IMR-90 (cell line): ENCODE results near the gene SLC4A4. TPM values are rescaled to one million over a fixed set of nuclear protein-coding genes. Genes with fewer than 3 reads are reported as not detected.

Experiments
- ATAC-seq: fragments of 200-7000 bp; cut with Tn5 transposase; 2 replicates; pipeline ENCODE4 v1.9.1; 2020; ENCODE audit warnings: low read depth, mild to moderate bottlenecking, moderate library complexity
- BruUV-seq: library from RNA; stranded (reverse); fragments of 400-500 nt; replicated peaks from 2 replicates; lab custom pipeline; 2021; lab: Mats Ljungman, UMichigan
- CTCF ChIA-PET: fragments of 300-600 bp; formaldehyde crosslinking; extraction: SDS; loops from one replicate; lab custom pipeline; 2021; ENCODE audit warnings: antibody characterized with exemption; lab: Yijun Ruan, JAX
- POLR2A ChIA-PET: fragments of 300-600 bp; sonication (Branson Sonifier 250); formaldehyde crosslinking; loops from one replicate; lab custom pipeline; 2022; ENCODE audit warnings: antibody characterized with exemption; ENCODE audit not compliant: unreplicated experiment; lab: Charles Lee
- DNase-seq: peaks from one replicate; pipeline ENCODE4 v3.0.0; 2013
- H2AFZ ChIP-seq: replicated peaks from 2 replicates; pipeline ENCODE3; 2013; ENCODE audit warnings: low read length, mild to moderate bottlenecking; ENCODE audit not compliant: poor library complexity
- H2AK5ac ChIP-seq: 2 replicates; pipeline ENCODE4 v1.6.1; 2013; ENCODE audit warnings: low read depth, low read length, inconsistent platforms
- H2AK9ac ChIP-seq: replicated peaks from 2 replicates; pipeline ENCODE3; 2013; ENCODE audit warnings: mild to moderate bottlenecking, low read depth, low read length, moderate library complexity; ENCODE audit not compliant: poor library complexity
- H2BK120ac ChIP-seq: 2 replicates; pipeline ENCODE4 v1.6.1; 2013; ENCODE audit warnings: low read depth, low read length, inconsistent platforms
- H2BK15ac ChIP-seq: 3 replicates; pipeline ENCODE4 v1.6.1; 2013; ENCODE audit warnings: low read depth, low read length, inconsistent platforms
- H2BK20ac ChIP-seq: 2 replicates; pipeline ENCODE4 v1.6.1; 2013; ENCODE audit warnings: low read depth, mild to moderate bottlenecking, inconsistent platforms, low read length, moderate library complexity
- H2BK5ac ChIP-seq: 2 replicates; pipeline ENCODE4 v1.6.1; 2013; ENCODE audit warnings: mild to moderate bottlenecking, low read depth, low read length, inconsistent platforms; ENCODE audit not compliant: poor library complexity, severe bottlenecking
- H3K14ac ChIP-seq: replicated peaks from 2 replicates; pipeline ENCODE4 v1.6.1; 2013; ENCODE audit warnings: low read depth, low read length, inconsistent platforms
- H3K18ac ChIP-seq: 2 replicates; pipeline ENCODE4 v1.6.1; 2013; ENCODE audit warnings: low read depth, low read length, control low read depth
- H3K23ac ChIP-seq: 2 replicates; pipeline ENCODE4 v1.6.1; 2013; ENCODE audit warnings: low read depth, low read length, inconsistent platforms
- H3K27ac ChIP-seq: 2 replicates; pipeline ENCODE4 v1.5.1; 2013; ENCODE audit warnings: mild to moderate bottlenecking, control low read depth, low read length; ENCODE audit not compliant: insufficient read depth
- H3K27me3 ChIP-seq: 2 replicates; pipeline ENCODE4 v1.6.1; 2013; ENCODE audit warnings: low read length; ENCODE audit not compliant: control insufficient read depth, insufficient read depth
- H3K36me3 ChIP-seq: 2 replicates; pipeline ENCODE4 v1.6.1; 2013; ENCODE audit warnings: low read length, mixed read lengths; ENCODE audit not compliant: control insufficient read depth, insufficient read depth
- H3K4ac ChIP-seq: 2 replicates; pipeline ENCODE4 v1.6.1; 2013; ENCODE audit warnings: low read depth, low read length, inconsistent platforms
- H3K4me1 ChIP-seq: 2 replicates; pipeline ENCODE4 v1.6.1; 2013; ENCODE audit warnings: low read length, mixed read lengths; ENCODE audit not compliant: control insufficient read depth, insufficient read depth
- H3K4me2 ChIP-seq: 2 replicates; pipeline ENCODE4 v1.6.1; 2013; ENCODE audit warnings: low read depth, mild to moderate bottlenecking, control low read depth, low read length, moderate library complexity
- H3K4me3 ChIP-seq: 2 replicates; pipeline ENCODE4 v1.5.1; 2013; ENCODE audit warnings: low read depth, mild to moderate bottlenecking, control low read depth, low read length, moderate library complexity; ENCODE audit not compliant: insufficient read depth
- H3K56ac ChIP-seq: 2 replicates; pipeline ENCODE4 v1.6.1; 2013; ENCODE audit warnings: low read length, inconsistent platforms; ENCODE audit not compliant: insufficient read depth; ENCODE audit errors: extremely low read depth
- H3K79me1 ChIP-seq, 2 experiments: 2 replicates each; pipeline ENCODE4 v1.6.1; 2013; ENCODE audit warnings: low read length in 2 of 2, inconsistent platforms in 1 of 2, low read depth in 1 of 2
- H3K9ac ChIP-seq: 2 replicates; pipeline ENCODE4 v1.6.1; 2013; ENCODE audit warnings: low read depth, low read length, control low read depth
- H3K9me1 ChIP-seq: 2 replicates; pipeline ENCODE4 v1.6.1; 2013; ENCODE audit warnings: low read length, inconsistent platforms; ENCODE audit not compliant: insufficient read depth
- H3K9me3 ChIP-seq: 2 replicates; pipeline ENCODE4 v1.6.1; 2013; ENCODE audit warnings: low read length; ENCODE audit not compliant: control insufficient read depth, insufficient read depth
- H4K20me1 ChIP-seq: 2 replicates; pipeline ENCODE4 v1.6.1; 2013; ENCODE audit warnings: low read length, inconsistent platforms; ENCODE audit not compliant: insufficient read depth
- H4K5ac ChIP-seq: 2 replicates; pipeline ENCODE4 v1.6.1; 2013; ENCODE audit warnings: mild to moderate bottlenecking, low read depth, low read length, control low read depth
- H4K8ac ChIP-seq, 2 experiments: 2 replicates each; pipeline ENCODE4 v1.6.1; 2013; ENCODE audit warnings: low read depth in 2 of 2, low read length in 2 of 2, control low read depth in 1 of 2, inconsistent platforms in 1 of 2
- H4K91ac ChIP-seq: 2 replicates; pipeline ENCODE4 v1.6.1; 2013; ENCODE audit warnings: low read depth, low read length, inconsistent platforms; ENCODE audit not compliant: insufficient read depth
- BHLHE40 ChIP-seq: fragments of 150-350 bp; IDR thresholded peaks from 2 replicates; pipeline ENCODE4 v1.6.1; 2016; ENCODE audit warnings: mild to moderate bottlenecking, low read depth, low read length
- CEBPB ChIP-seq: IDR thresholded peaks from 2 replicates; pipeline ENCODE4 v1.6.1; 2012; ENCODE audit warnings: low read depth, low read length, improper control_type of control experiment
- CHD1 ChIP-seq: IDR thresholded peaks from 2 replicates; pipeline ENCODE4 v1.6.1; 2012; ENCODE audit warnings: low read depth, low read length, improper control_type of control experiment
- CTCF ChIP-seq: conservative IDR thresholded peaks from 2 replicates; pipeline ENCODE4 v1.5.1; 2012; ENCODE audit warnings: mild to moderate bottlenecking, low read depth, low read length, improper control_type of control experiment
- MAFK ChIP-seq: IDR thresholded peaks from 2 replicates; pipeline ENCODE4 v1.6.1; 2012; ENCODE audit warnings: low read depth, low read length, improper control_type of control experiment
- MAZ ChIP-seq: IDR thresholded peaks from 2 replicates; pipeline ENCODE4 v1.6.1; 2012; ENCODE audit warnings: low read depth, mild to moderate bottlenecking, low read length, improper control_type of control experiment, moderate library complexity, borderline replicate concordance
- RAD21 ChIP-seq: IDR thresholded peaks from 2 replicates; pipeline ENCODE4 v1.6.1; 2012; ENCODE audit warnings: low read length, improper control_type of control experiment
- RFX5 ChIP-seq: IDR thresholded peaks from 2 replicates; pipeline ENCODE4 v1.8.0; 2012; ENCODE audit warnings: low read depth, mild to moderate bottlenecking, low read length, moderate library complexity
- SMC3 ChIP-seq: fragments of 150-350 bp; IDR thresholded peaks from 2 replicates; pipeline ENCODE4 v1.6.1; 2016; ENCODE audit warnings: low read depth, mild to moderate bottlenecking, antibody characterized with exemption, low read length, moderate library complexity
- WGBS, 2 experiments: methylation state at CpG; one replicate each; pipeline versions ENCODE4 v1.1.5 to v1.1.7; 2013; ENCODE audit warnings: missing lambda C conversion rate in 2 of 2; ENCODE audit not compliant: insufficient read length in 1 of 2; ENCODE audit errors: extremely low coverage in 2 of 2; 5-methylcytosine and 5-hydroxymethylcytosine counted together
- dilution Hi-C: fragments of 300-500 bp; cut with HindIII; formaldehyde crosslinking; loops from one replicate; pipeline ENCODE4 v1.14.3; 2018; ENCODE audit warnings: low sequenced_read_pairs; ENCODE audit not compliant: unreplicated experiment
- in situ Hi-C: fragments of 300-500 bp; cut with MboI; formaldehyde crosslinking; loops from 3 replicates; pipeline ENCODE4 v1.14.3; 2019; ENCODE audit warnings: low sequenced_read_pairs, inconsistent platforms, mixed read lengths
- intact Hi-C: fragments of 100-400 bp; cut with micrococcal nuclease; formaldehyde crosslinking; loops from 2 replicates; pipeline ENCODE4 v1.10.0; 2022
- polyA plus RNA-seq, 3 experiments: library from polyadenylated mRNA; depleted of rRNA; stranded (reverse); fragments of >200 nt; gene quantifications; 2 replicates each; pipeline ENCODE4 v1.2.3, GENCODE V29; 2012; ENCODE audit warnings: low replicate concordance in 1 of 3
- total RNA-seq: library from RNA; depleted of rRNA; stranded (reverse); fragments of >200 nt; gene quantifications from 2 replicates; pipeline ENCODE4 v1.2.3, GENCODE V29; 2012

SLC4A4 gene
- total and polyA plus RNA-seq, 2 of the 4 experiments (the other 2 are of a cell fraction): 5.6 to 16.8 TPM

- H2BK20ac ChIP-seq: no peak overlapping the region
- TF ChIP-seq CHD1: no peak
- no peak for TF ChIP-seq SMC3
- no peak for TF ChIP-seq RFX5
- TF ChIP-seq CEBPB: no peak
- no peak for TF ChIP-seq RAD21
- no peak for TF ChIP-seq MAZ
- TF ChIP-seq MAFK: no peak
- TF ChIP-seq CTCF: no peak
- TF ChIP-seq BHLHE40: no peak
- H4K8ac ChIP-seq: no peak overlapping the region
- WGBS, 2 experiments: 93% methylated on average over 2 of the region's 2 CpGs; no CpG with 5 or more reads in 1 of the 2 experiments
- no peak overlapping the region for H4K91ac ChIP-seq
- no peak overlapping the region for H3K23ac ChIP-seq
- no peaks in the 10 kb centered on the region for H4K20me1 ChIP-seq
- no peak overlapping the region for H2BK5ac ChIP-seq
- H3K27ac ChIP-seq: no peak overlapping the region
- no peaks in the 10 kb centered on the region for H3K9me1 ChIP-seq
- POLR2A ChIA-PET: no interaction called here
- in situ Hi-C loops: no loop called here
- H3K56ac ChIP-seq: no peak overlapping the region
- H3K27me3 ChIP-seq: no peaks in the 10 kb centered on the region
- H3K36me3 ChIP-seq: peaks cover 5% of the 10 kb centered on the region
- no peak overlapping the region for H2AK9ac ChIP-seq
- H3K4ac ChIP-seq: no peak overlapping the region
- peaks cover 2% of the 10 kb centered on the region for H3K9me3 ChIP-seq
- peaks cover 3 to 10% of the 10 kb centered on the region in 2 experiments; a peak in 2 of 4 replicates for H3K79me1 ChIP-seq
- H2AFZ ChIP-seq: no peak overlapping the region
- no peak overlapping the region; the same call in 1 of the 2 replicates for H3K18ac ChIP-seq
- CTCF ChIA-PET: interaction anchor here (0.6 to 0.7 kb wide), 3 partner anchors 84 to 174 kb away, joined by 3 to 4 read pairs (median 3); no protein-coding TSS in a partner anchor
- no peak overlapping the region for H3K9ac ChIP-seq
- no peak overlapping the region for H3K4me2 ChIP-seq
- no peak overlapping the region for H2BK120ac ChIP-seq
- no peak overlapping the region for H4K5ac ChIP-seq
- no peak for DNase-seq
- peaks cover 3% of the 10 kb centered on the region for H3K4me1 ChIP-seq
- ATAC-seq: no peak
- dilution Hi-C loops: no loop called here
- intact Hi-C loops: no loop called here
- H3K14ac ChIP-seq: no peak overlapping the region
- BruUV-seq: no TSS peak
- no peak overlapping the region for H2AK5ac ChIP-seq
- H3K4me3 ChIP-seq: no peak overlapping the region
- no peak overlapping the region for H2BK15ac ChIP-seq
Measured at GRCh38 chr4:71405791-71406190, 67.0 kb downstream of the SLC4A4 start.
